ENCODE results near the gene UNC5C.

Gene UNC5C

DNA sequence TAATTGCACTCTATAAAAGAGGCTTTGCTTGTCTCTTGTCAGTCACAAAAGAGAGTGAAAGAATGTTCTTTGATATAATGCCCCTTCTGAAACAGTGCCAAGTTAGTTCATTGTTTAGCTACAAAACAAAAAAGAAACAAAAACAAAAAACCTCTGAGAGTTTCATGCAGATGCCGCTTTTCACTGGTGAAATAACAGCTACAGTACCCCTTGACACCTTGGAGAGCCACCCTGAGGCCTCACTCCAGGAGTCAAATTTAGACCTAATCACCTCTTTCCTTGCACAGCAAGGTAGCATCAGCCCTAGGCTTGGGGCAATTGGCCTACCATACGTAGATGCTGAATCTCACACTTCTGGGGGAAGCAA is 185.2 kb downstream of the UNC5C start:
- DNase-seq (ENCODE audit: low read depth): no peak
- H3K4me3 ChIP-seq (ENCODE audit: low read depth, low read length): no peak overlapping the region
- no peak for TF ChIP-seq CTCF (IDR thresholded peaks at IDR 0.05; ENCODE audit: insufficient read depth, low read depth, low read length, missing control alignments)

GRCh38 chr4:95362906-95363558 is 185.7 kb downstream of the UNC5C start:
- DNase-seq (ENCODE audit: low read depth): peak; percentile 22
- TF ChIP-seq CTCF (IDR thresholded peaks at IDR 0.05; ENCODE audit: insufficient read depth, low read depth, low read length, missing control alignments): peak; percentile 19
- no peak overlapping the region for H3K4me3 ChIP-seq (ENCODE audit: low read depth, low read length)

DNA sequence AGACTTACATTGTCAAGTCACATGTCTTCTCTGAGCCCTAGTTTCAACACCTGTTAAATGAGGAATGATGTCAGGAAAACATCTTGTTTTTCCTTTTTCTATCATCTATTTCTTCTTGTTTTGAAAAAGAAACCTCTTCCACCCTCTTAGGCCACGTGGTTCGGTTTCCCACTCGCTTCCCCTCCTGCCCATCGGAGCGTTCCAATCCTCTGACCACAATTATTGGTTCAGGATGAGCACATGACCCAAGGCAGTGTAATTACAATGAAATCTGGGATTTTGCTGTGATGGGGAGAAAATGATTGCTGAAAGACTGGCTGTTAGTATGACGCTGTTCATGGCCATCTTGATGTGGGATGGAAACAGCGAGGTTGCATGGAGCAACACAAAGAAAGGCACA is 186.7 kb downstream of the UNC5C start:
- TF ChIP-seq CTCF (IDR thresholded peaks at IDR 0.05; ENCODE audit: insufficient read depth, low read depth, low read length, missing control alignments): no peak
- no peak for DNase-seq (ENCODE audit: low read depth)
- H3K4me3 ChIP-seq (ENCODE audit: low read depth, low read length): no peak overlapping the region

DNA sequence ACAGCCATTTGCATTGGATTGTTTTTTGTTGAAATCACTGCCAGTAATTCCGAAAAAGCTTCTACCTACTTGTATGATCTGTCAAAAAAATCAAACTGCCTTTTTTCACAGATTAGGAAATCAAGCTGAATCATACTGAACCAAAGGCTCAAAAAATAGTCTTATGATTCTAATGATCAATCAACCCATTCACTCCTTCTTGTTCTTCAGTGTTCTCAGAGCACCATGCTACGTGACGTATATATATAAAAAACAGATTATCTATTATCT is 187.1 kb downstream of the UNC5C start:
- H3K4me3 ChIP-seq (ENCODE audit: low read depth, low read length): no peak overlapping the region
- no peak for DNase-seq (ENCODE audit: low read depth)
- TF ChIP-seq CTCF (IDR thresholded peaks at IDR 0.05; ENCODE audit: insufficient read depth, low read depth, low read length, missing control alignments): no peak

GRCh38 chr4:95360906-95361695 is 187.7 kb downstream of the UNC5C start:
- no peak for DNase-seq (ENCODE audit: low read depth)
- no peak overlapping the region for H3K4me3 ChIP-seq (ENCODE audit: low read depth, low read length)
- no peak for TF ChIP-seq CTCF (IDR thresholded peaks at IDR 0.05; ENCODE audit: insufficient read depth, low read depth, low read length, missing control alignments)

DNA sequence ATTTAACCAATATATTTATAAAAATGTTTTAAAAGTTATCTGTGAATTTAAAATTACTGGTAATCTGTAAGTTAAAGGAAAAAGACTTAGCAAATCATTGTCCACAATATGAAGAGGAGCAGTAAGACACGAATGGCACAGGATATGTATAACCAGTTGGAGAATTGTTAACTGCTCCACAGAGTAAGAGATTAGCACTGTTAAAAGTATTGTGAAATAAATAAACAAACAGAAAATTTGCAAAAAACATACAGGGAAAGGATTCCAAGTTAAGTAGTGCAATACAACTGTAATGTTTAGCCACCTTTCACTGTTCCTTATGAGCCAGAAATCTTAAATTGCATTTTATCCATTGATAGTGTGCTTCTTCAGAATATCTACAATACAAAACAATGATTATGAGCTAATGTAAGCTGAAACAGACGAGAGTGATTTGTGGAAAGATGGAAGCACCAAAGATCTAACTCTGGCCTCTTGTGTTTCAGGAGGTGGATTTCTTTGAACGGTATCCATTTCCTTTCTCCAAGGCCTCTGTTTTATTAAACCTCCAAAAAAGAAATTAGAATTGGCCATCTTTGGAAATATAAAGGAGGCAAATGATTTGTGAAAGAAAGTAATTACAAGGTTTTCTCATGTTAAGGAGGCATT is 188.4 kb downstream of the UNC5C start:
- no peak for TF ChIP-seq CTCF (IDR thresholded peaks at IDR 0.05; ENCODE audit: insufficient read depth, low read depth, low read length, missing control alignments)

More for the DNA sequence above, 188.4 kb downstream of the UNC5C start:
- H3K4me3 ChIP-seq (ENCODE audit: low read depth, low read length): no peak overlapping the region
- no peak for DNase-seq (ENCODE audit: low read depth)

Data from GM12865 (cell line).